ENCODE measurements around the gene BORCS5. TPM values are rescaled to one million over a fixed set of nuclear protein-coding genes. Genes with fewer than 3 reads are reported as not detected.

BORCS5 gene
- total RNA-seq, 1 donor, result 6.9 TPM

- DNase-seq (ENCODE audit: low read depth), result no peak
- TF ChIP-seq, protein P1, sequence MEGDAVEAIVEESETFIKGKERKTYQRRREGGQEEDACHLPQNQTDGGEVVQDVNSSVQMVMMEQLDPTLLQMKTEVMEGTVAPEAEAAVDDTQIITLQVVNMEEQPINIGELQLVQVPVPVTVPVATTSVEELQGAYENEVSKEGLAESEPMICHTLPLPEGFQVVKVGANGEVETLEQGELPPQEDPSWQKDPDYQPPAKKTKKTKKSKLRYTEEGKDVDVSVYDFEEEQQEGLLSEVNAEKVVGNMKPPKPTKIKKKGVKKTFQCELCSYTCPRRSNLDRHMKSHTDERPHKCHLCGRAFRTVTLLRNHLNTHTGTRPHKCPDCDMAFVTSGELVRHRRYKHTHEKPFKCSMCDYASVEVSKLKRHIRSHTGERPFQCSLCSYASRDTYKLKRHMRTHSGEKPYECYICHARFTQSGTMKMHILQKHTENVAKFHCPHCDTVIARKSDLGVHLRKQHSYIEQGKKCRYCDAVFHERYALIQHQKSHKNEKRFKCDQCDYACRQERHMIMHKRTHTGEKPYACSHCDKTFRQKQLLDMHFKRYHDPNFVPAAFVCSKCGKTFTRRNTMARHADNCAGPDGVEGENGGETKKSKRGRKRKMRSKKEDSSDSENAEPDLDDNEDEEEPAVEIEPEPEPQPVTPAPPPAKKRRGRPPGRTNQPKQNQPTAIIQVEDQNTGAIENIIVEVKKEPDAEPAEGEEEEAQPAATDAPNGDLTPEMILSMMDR (IDR thresholded peaks at IDR 0.05; ENCODE audit: insufficient read depth, low read depth, low read length), result no peak
- H3K4me3 ChIP-seq (ENCODE audit: low read depth, low read length), result no peak overlapping the region
These were observed 131.4 kb downstream of the BORCS5 start for GRCh38 chr12:12488296-12488695.

DNA sequence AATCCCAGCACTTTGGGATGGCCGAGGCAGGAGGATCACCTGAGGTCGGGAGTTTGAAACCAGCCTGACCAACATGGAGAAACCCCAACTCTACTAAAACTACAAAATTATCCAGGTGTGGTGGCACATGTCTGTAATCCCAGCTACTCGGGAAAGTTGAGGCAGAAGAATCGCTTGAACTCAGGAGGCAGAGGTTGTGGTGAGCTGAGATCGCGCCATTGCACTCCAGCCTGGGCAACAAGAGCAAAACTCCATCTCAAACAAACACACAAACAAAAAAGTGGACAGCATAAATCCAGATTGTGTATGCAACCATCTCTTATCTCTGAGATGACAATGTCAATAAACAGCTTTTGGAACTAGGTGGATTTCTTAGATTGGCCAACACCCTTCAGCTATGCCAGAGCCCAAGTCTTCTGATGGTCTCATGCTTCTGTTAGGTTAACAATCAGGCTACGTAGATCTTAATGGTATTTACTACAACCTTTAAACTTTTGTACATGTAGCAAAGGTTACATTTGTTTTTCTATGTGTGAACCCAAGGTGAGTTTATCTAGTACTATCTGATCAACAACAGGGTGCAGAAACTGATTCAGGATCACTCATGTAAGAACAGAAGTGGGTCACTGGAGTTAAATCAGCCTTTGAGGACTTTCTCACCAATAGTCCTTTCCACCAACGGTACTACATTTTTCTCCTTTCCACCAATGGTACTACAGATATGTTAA is 132.1 kb downstream of the BORCS5 start:
- TF ChIP-seq, protein P1 (IDR thresholded peaks at IDR 0.05; ENCODE audit: insufficient read depth, low read depth, low read length), result no peak
- no peak overlapping the region for H3K4me3 ChIP-seq (ENCODE audit: low read depth, low read length)
- peak; percentile 48 for DNase-seq (ENCODE audit: low read depth)

- DNase-seq (ENCODE audit: low read depth), result no peak
- TF ChIP-seq, protein P1 (IDR thresholded peaks at IDR 0.05; ENCODE audit: insufficient read depth, low read depth, low read length), result no peak
- H3K4me3 ChIP-seq (ENCODE audit: low read depth, low read length), result no peak overlapping the region
These were observed 134.7 kb downstream of the BORCS5 start for GRCh38 chr12:12491606-12492005.

- TF ChIP-seq, protein P1 (IDR thresholded peaks at IDR 0.05; ENCODE audit: insufficient read depth, low read depth, low read length), result no peak
- DNase-seq (ENCODE audit: low read depth), result no peak
- H3K4me3 ChIP-seq (ENCODE audit: low read depth, low read length), result no peak overlapping the region
These were observed 135.7 kb downstream of the BORCS5 start for GRCh38 chr12:12492547-12492946.

GRCh38 chr12:12495536-12495935 is 138.7 kb downstream of the BORCS5 start:
- DNase-seq (ENCODE audit: low read depth), result no peak
- H3K4me3 ChIP-seq (ENCODE audit: low read depth, low read length), result no peak overlapping the region
- TF ChIP-seq, protein P1 (IDR thresholded peaks at IDR 0.05; ENCODE audit: insufficient read depth, low read depth, low read length), result no peak

DNA sequence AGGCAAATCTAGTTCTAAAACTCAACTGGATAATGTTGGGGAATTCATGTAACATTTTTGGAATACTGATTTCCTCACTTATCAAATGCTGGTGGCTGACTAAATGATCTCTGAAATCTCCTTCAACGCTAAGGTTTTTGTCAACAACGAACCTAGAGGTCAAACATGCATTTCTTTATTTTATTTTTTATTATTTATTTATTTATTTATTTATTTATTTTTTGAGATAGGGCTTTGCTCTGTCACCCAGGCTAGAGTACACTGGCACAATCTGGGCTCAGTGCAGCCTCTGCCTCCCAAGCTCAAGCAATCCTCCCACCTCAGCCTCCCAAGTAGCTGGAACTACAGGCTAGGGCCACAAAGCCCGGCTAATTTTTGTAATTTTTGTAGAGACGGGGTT is 141.3 kb downstream of the BORCS5 start:
- no peak overlapping the region for H3K4me3 ChIP-seq (ENCODE audit: low read depth, low read length)
- no peak for DNase-seq (ENCODE audit: low read depth)
- TF ChIP-seq, protein P1 (IDR thresholded peaks at IDR 0.05; ENCODE audit: insufficient read depth, low read depth, low read length), result no peak

Measured in fibroblast of villous mesenchyme (primary cell).